ENCODE results near the gene AQP2. TPM values are rescaled to one million over a fixed set of nuclear protein-coding genes. Genes with fewer than 3 reads are reported as not detected.

Gene AQP2
- total RNA-seq, 1 donor from 2014 or later, result not detected

DNA sequence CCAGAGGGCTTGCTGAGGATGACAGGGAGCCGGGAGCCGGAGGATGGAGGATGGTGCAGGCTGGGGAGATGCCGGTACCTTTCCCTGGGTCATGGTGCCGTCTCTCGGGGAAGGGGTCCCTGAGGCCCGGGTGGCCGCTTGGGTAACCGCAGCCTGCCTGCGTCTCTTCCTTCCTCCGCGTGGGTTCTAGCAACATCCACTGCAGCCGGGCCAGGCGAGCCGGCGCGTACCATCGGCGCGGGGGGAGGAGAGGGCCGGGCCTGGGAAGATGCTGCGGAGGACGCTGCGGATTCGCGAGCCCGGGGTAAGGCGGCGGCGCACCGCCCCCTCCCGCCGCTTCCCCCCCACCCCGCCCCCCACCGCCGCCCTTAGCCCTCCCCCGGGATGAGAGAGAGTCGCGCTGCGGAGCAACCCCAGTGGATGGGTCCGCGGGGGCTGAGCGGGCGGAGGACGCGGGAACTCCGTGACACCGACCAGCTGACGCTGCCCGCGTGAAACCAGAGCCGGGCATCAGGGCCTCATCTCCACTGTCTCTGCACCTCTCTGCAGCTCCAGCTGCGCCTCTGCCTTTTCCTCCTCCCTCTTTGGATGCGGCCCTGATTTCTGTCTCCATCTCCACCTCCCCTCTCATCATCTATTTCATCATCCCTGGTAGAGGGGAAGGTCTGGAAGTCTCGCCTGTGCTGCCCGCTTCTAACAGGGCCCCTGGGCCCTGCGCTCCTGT is 46.7 kb upstream of the AQP2 start, which contains the start of gene FAIM2:
TSS of gene FAIM2 (minus strand) at position 201 of the 724 bp plus-strand sequence. CDS start at position 93, 108 bp downstream.
- Histone ChIP-seq H3K4me3 (ENCODE audit: low read depth, low read length) (no peak within 1 kb of the TSS), H3K36me3 (ENCODE audit: control insufficient read depth, insufficient read depth, low read length) (no peaks in the 10 kb centered on the region), H3K27me3 (ENCODE audit: control insufficient read depth, insufficient read depth, low read length) (peaks cover 11% of the 10 kb centered on the region)
- no peak for TF ChIP-seq CTCF (IDR thresholded peaks at IDR 0.05; ENCODE audit: insufficient read depth, low read length, severe bottlenecking)
- FAIRE-seq (no peak), DNase-seq (ENCODE audit: low read depth) (no peak)

DNA sequence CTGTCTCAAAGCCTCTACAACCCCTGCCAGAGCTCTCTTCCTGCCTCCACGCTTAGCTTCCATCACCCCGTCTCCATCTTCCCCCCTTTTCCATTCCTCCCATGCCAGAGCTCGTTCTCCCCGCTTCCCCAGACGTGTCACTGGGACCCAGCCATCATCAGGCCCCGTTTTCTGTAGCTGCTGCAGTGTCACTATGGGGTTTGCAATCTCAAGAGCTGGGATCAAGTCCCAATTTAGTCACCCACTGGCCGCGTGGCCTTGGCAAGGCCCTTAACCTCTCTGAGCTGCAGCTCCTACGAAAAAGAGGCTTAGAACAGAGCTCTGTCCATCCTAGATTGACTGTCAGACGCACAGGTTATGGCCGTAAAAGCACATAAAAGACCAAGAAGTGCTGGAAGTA is 45.9 kb upstream of the AQP2 start:
- H3K27me3 ChIP-seq (ENCODE audit: control insufficient read depth, insufficient read depth, low read length), result peaks cover 11% of the 10 kb centered on the region
- no peak for DNase-seq (ENCODE audit: low read depth)
- TF ChIP-seq CTCF (IDR thresholded peaks at IDR 0.05; ENCODE audit: insufficient read depth, low read length, severe bottlenecking), result no peak
- H3K4me3 ChIP-seq (ENCODE audit: low read depth, low read length), result no peak overlapping the region
- no peaks in the 10 kb centered on the region for H3K36me3 ChIP-seq (ENCODE audit: control insufficient read depth, insufficient read depth, low read length)
- FAIRE-seq, result no peak

DNA sequence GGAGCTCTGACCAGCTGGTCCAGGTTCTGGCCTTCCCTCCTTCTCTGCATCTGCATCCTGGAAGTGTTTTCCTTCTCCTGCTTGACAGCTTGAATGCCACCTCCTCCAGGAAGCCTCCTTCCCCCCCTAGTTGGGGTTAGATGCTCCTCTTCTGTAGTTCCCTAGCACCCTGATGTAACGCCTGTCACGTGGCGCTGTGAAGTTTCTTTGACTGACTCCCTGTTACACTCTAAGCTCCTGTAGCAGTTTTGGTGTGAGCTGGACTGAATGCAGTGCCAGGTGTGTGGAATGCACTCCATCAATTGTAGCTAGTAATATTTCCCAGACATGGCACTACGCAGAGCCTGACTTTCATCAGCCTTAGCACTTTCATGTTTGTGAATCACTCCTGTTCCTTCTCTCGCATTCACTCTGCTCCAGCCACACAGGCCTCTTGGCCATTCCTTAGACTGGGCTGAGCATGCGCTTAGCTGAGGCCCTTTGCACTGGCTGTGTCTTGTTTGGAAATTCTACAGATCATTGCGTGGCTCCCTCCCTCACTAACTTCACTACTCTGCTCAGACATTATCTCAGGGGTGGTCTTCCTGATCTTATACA is 44.7 kb upstream of the AQP2 start:
- no peak for DNase-seq (ENCODE audit: low read depth)
- no peak for TF ChIP-seq CTCF (IDR thresholded peaks at IDR 0.05; ENCODE audit: insufficient read depth, low read length, severe bottlenecking)
- Histone ChIP-seq H3K27me3 (ENCODE audit: control insufficient read depth, insufficient read depth, low read length) (peaks cover 9% of the 10 kb centered on the region), H3K4me3 (ENCODE audit: low read depth, low read length) (no peak overlapping the region), H3K36me3 (ENCODE audit: control insufficient read depth, insufficient read depth, low read length) (no peaks in the 10 kb centered on the region)
- no peak for FAIRE-seq

DNA sequence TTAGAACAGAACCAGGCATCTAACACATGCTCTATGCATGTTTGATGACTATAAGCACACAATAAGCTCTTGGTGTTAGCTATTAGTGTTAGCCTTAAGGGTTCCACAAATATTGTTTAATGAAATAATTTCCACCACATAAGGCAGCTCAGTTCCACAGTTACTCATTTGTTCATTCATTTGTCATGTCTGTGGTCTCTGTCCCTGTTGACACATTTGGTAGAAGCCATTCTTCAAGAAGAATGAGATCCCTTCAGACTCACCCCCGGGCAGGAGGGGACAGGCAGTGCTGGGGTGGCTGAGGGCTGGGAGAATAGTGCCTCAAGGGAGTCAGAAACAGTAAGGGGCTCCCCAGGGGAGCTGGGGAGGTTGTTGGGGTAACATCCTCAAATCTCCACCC is 43.2 kb upstream of the AQP2 start:
- H3K27me3 ChIP-seq (ENCODE audit: control insufficient read depth, insufficient read depth, low read length), result peaks cover 9% of the 10 kb centered on the region
- no peaks in the 10 kb centered on the region for H3K36me3 ChIP-seq (ENCODE audit: control insufficient read depth, insufficient read depth, low read length)
- no peak overlapping the region for H3K4me3 ChIP-seq (ENCODE audit: low read depth, low read length)
- TF ChIP-seq CTCF (IDR thresholded peaks at IDR 0.05; ENCODE audit: insufficient read depth, low read length, severe bottlenecking), result no peak
- FAIRE-seq, result no peak
- no peak for DNase-seq (ENCODE audit: low read depth)

DNA sequence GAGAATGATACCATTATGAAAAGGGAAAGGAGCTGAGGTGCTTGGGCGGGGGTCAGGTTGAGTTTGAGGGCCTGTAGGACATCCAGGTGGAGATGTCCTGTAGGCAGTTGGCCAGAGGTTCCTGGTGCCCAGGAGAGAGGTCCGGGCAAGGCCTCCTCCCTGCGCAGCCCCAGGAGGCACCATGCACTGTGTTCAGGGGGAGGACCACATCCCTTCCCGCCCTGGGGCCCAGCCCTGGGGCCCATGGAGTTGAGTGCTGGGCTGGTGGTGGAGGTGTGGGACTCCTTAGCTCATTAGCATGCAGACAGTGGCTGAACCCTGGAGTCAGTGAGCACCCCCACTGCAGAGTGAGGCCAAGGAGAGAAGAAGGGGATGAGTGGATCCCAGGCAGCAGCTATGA is 41.2 kb upstream of the AQP2 start:
- Histone ChIP-seq H3K36me3 (ENCODE audit: control insufficient read depth, insufficient read depth, low read length) (no peaks in the 10 kb centered on the region), H3K4me3 (ENCODE audit: low read depth, low read length) (no peak overlapping the region), H3K27me3 (ENCODE audit: control insufficient read depth, insufficient read depth, low read length) (peaks cover 1% of the 10 kb centered on the region)
- TF ChIP-seq CTCF (IDR thresholded peaks at IDR 0.05; ENCODE audit: insufficient read depth, low read length, severe bottlenecking), result no peak
- FAIRE-seq (no peak), DNase-seq (ENCODE audit: low read depth) (no peak)

Measured in bronchial epithelial cell (primary cell).